Esophagus (tissue), 2 donors: ENCODE results near the gene CD68. TPM values are rescaled to one million over a fixed set of nuclear protein-coding genes. Genes with fewer than 3 reads are reported as not detected.

Experiments used
- H3K27ac ChIP-seq, 2 donors: one replicate each; pipeline ENCODE4 v1.5.1; 2013; ENCODE audit warnings: low read depth in 2 of 2, mild to moderate bottlenecking in 2 of 2, inconsistent platforms in 1 of 2, low read length in 1 of 2, moderate library complexity in 1 of 2
- H3K27me3 ChIP-seq, 2 donors: one replicate each; pipeline ENCODE4 v1.6.1; 2013; ENCODE audit warnings: low read length in 2 of 2, control low read depth in 1 of 2, mild to moderate bottlenecking in 1 of 2; ENCODE audit not compliant: insufficient read depth in 2 of 2, control insufficient read depth in 1 of 2
- H3K36me3 ChIP-seq, 2 donors: one replicate each; pipeline ENCODE4 v1.6.1; 2013; ENCODE audit warnings: low read length in 1 of 2; ENCODE audit not compliant: control insufficient read depth in 2 of 2, insufficient read depth in 2 of 2
- H3K4me1 ChIP-seq, 2 donors: one replicate each; pipeline ENCODE4 v1.6.1; 2013; ENCODE audit warnings: low read length in 1 of 2; ENCODE audit not compliant: control insufficient read depth in 2 of 2, insufficient read depth in 2 of 2
- H3K4me3 ChIP-seq, 2 donors: one replicate each; pipeline ENCODE4 v1.5.1; 2013; ENCODE audit warnings: low read length in 2 of 2, mild to moderate bottlenecking in 2 of 2, low read depth in 1 of 2, moderate library complexity in 1 of 2
- H3K9me3 ChIP-seq, 2 donors: one replicate each; pipeline ENCODE4 v1.6.1; 2013; ENCODE audit warnings: mild to moderate bottlenecking in 2 of 2, low read depth in 1 of 2, low read length in 1 of 2, moderate library complexity in 1 of 2; ENCODE audit not compliant: control insufficient read depth in 2 of 2, insufficient read depth in 1 of 2
- WGBS, 2 donors: extraction: QIAGEN DNeasy Blood & Tissue Kit; methylation state at CpG; one replicate each; pipeline ENCODE4 v1.1.7; 2013; 5-methylcytosine and 5-hydroxymethylcytosine counted together
- polyA plus RNA-seq, 2 donors: library from polyadenylated mRNA; stranded (reverse); fragments of 200-250 nt; gene quantifications; one replicate each; pipeline ENCODE4 v1.2.3, GENCODE V29; 2013
- donor health status: healthy with polysubstance abuse.
- donor health status: Bipolar disorder and iron deficiency.

The CD68 gene
- polyA plus RNA-seq, 2 donors, result 30.5 to 62.4 TPM

- Histone ChIP-seq H3K4me3 (no peak overlapping the region), H3K4me1 (peaks cover 2 to 7% of the 10 kb centered on the region in 2 donors)
- WGBS, 2 donors, result 66 to 67% methylated on average over 6 of the region's 6 CpGs
Measured at GRCh38 chr17:7550344-7550743, 29.1 kb upstream of the CD68 start.

GRCh38 chr17:7551396-7551795 lies 28.0 kb upstream of the CD68 start:
- no peak overlapping the region for H3K27ac ChIP-seq
- peaks cover 2 to 7% of the 10 kb centered on the region in 2 donors for H3K4me1 ChIP-seq
- WGBS, 2 donors, result 74 to 88% methylated on average over 4 of the region's 4 CpGs
- no peaks in the 10 kb centered on the region for H3K36me3 ChIP-seq
- H3K4me3 ChIP-seq, result no peak overlapping the region
- H3K9me3 ChIP-seq, result no peaks in the 10 kb centered on the region
- H3K27me3 ChIP-seq, result no peaks in the 10 kb centered on the region

More at GRCh38 chr17:7550344-7550743, 29.1 kb upstream of the CD68 start:
- H3K27ac ChIP-seq, result peak overlapping the region in 1 of 2 donors; percentile 77
- no peaks in the 10 kb centered on the region for H3K27me3 ChIP-seq
- H3K36me3 ChIP-seq, result no peaks in the 10 kb centered on the region
- H3K9me3 ChIP-seq, result no peaks in the 10 kb centered on the region

- WGBS, 2 donors, result 76 to 83% methylated on average over 6 of the region's 6 CpGs
- Histone ChIP-seq H3K27me3 (no peaks in the 10 kb centered on the region), H3K9me3 (no peaks in the 10 kb centered on the region), H3K27ac (no peak overlapping the region), H3K4me3 (no peak overlapping the region), H3K4me1 (peaks cover 2 to 10% of the 10 kb centered on the region in 2 donors), H3K36me3 (no peaks in the 10 kb centered on the region)
Measured at GRCh38 chr17:7552621-7553051, 26.8 kb upstream of the CD68 start.

- no peaks in the 10 kb centered on the region for H3K36me3 ChIP-seq
- H3K9me3 ChIP-seq, result no peaks in the 10 kb centered on the region
- peaks cover 2 to 15% of the 10 kb centered on the region in 2 donors for H3K4me1 ChIP-seq
- no peaks in the 10 kb centered on the region for H3K27me3 ChIP-seq
- 95 to 97% methylated on average over 1 of the region's 1 CpG for WGBS, 2 donors
- H3K4me3 ChIP-seq, result no peak overlapping the region
- no peak overlapping the region for H3K27ac ChIP-seq
Measured at GRCh38 chr17:7553356-7553755, 26.1 kb upstream of the CD68 start.

GRCh38 chr17:7555320-7555948 lies 24.0 kb upstream of the CD68 start:
- 73 to 76% methylated on average over 10 of the region's 10 CpGs for WGBS, 2 donors
- Histone ChIP-seq H3K9me3 (no peaks in the 10 kb centered on the region), H3K27me3 (no peaks in the 10 kb centered on the region), H3K4me1 (peaks cover 5 to 20% of the 10 kb centered on the region in 2 donors), H3K4me3 (no peak overlapping the region), H3K36me3 (no peaks in the 10 kb centered on the region), H3K27ac (no peak overlapping the region)

- Histone ChIP-seq H3K9me3 (no peaks in the 10 kb centered on the region), H3K27ac (peak overlapping the region; percentile 81 to 91), H3K4me3 (no peak overlapping the region), H3K4me1 (peaks cover 5 to 20% of the 10 kb centered on the region in 2 donors), H3K36me3 (no peaks in the 10 kb centered on the region), H3K27me3 (no peaks in the 10 kb centered on the region)
- 76 to 85% methylated on average over 12 of the region's 12 CpGs for WGBS, 2 donors
Measured at GRCh38 chr17:7556627-7557026, 22.8 kb upstream of the CD68 start.

- Histone ChIP-seq H3K4me3 (no peak overlapping the region), H3K36me3 (no peaks in the 10 kb centered on the region), H3K9me3 (no peaks in the 10 kb centered on the region), H3K4me1 (peaks cover 5 to 20% of the 10 kb centered on the region in 2 donors), H3K27ac (peak overlapping the region; percentile 81 to 91), H3K27me3 (no peaks in the 10 kb centered on the region)
- 47 to 48% methylated on average over 18 to 19 of the region's 19 CpGs for WGBS, 2 donors
Measured at GRCh38 chr17:7557147-7557764, 22.2 kb upstream of the CD68 start.

GRCh38 chr17:7557775-7558543 lies 21.5 kb upstream of the CD68 start:
- 9 to 11% methylated on average over 21 of the region's 21 CpGs for WGBS, 2 donors
- peak overlapping the region; percentile 25 to 31 for H3K4me3 ChIP-seq
- no peaks in the 10 kb centered on the region for H3K27me3 ChIP-seq
- H3K4me1 ChIP-seq, result peaks cover 5 to 20% of the 10 kb centered on the region in 2 donors
- no peaks in the 10 kb centered on the region for H3K36me3 ChIP-seq
- no peaks in the 10 kb centered on the region for H3K9me3 ChIP-seq
- H3K27ac ChIP-seq, result peak overlapping the region; percentile 91 to 98

- Histone ChIP-seq H3K4me3 (peak within 1 kb of the TSS; percentile 25 to 31), H3K27ac (peak within 1 kb of the TSS; percentile 91 to 98), H3K4me1 (peaks cover 8 to 22% of the 10 kb centered on the region in 2 donors), H3K36me3 (peaks cover 0 to 3% of the 10 kb centered on the region in 2 donors), H3K9me3 (no peaks in the 10 kb centered on the region), H3K27me3 (no peaks in the 10 kb centered on the region)
- 18 to 28% methylated on average over 16 of the region's 16 CpGs for WGBS, 2 donors
Measured at GRCh38 chr17:7558544-7559319, 20.7 kb upstream of the CD68 start, which contains the start of gene TNFSF13. Gene TNFSF13 (plus strand): TSS chr17:7558750. CDS start chr17:7559040, 290 bp downstream.
